Erythroblast (primary cell): ENCODE data around the gene CHST15.

Experiments used
- GATA1 ChIP-seq: IDR thresholded peaks from 2 replicates; pipeline ENCODE4 v1.6.1; 2011; ENCODE audit warnings: low read depth, mild to moderate bottlenecking, control low read depth, low read length, moderate library complexity
- POLR2A ChIP-seq: IDR thresholded peaks from 2 replicates; pipeline ENCODE4 v1.6.1; 2011; ENCODE audit warnings: mild to moderate bottlenecking, low read length

DNA sequence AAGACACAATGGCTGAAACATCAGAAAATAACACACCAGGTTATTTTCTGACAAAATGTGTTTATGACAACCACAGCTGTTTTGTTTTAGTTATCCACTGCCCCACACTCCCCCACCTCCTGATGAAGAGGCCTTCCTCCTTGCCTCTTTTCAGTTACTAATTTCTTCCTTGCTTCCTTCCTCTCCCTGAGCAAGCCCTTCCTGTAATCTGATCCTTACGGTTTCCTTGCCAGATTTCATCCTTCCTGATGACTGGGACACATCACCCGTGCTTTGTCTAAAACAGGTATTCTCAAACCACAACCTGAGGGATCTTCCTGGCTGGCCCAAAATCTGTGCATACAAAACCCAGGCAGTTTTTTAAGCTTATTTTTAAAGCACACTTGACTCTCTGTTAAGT lies 39.4 kb downstream of the CHST15 start:
- TF ChIP-seq POLR2A: no peak
- TF ChIP-seq GATA1: no peak
